K562 (cell line): ENCODE results near the gene PBRM1. TPM values are rescaled to one million over a fixed set of nuclear protein-coding genes. Genes with fewer than 3 reads are reported as not detected.

Source experiments
- ATAC-seq: fragments of 200-7000 bp; cut with Tn5 transposase; 3 replicates; pipeline ENCODE4 v1.9.1; 2020; ENCODE audit warnings: moderate library complexity
- BruUV-seq: library from RNA; stranded (reverse); fragments of 400-500 nt; replicated peaks from 2 replicates; lab custom pipeline; 2021; lab: Mats Ljungman, UMichigan
- CTCF ChIA-PET: fragments of 300-600 bp; formaldehyde crosslinking; extraction: SDS; loops from one replicate; lab custom pipeline; 2021; ENCODE audit warnings: low intra/inter-chr PET ratio; lab: Yijun Ruan, JAX
- POLR2A ChIA-PET: fragments of 300-600, 350-650 bp; sonication (Branson Sonifier 250); formaldehyde crosslinking; extraction: SDS; loops from one replicate; lab custom pipeline; 2021; ENCODE audit warnings: antibody characterized with exemption, inconsistent platforms; lab: Yijun Ruan, JAX
- DNase-seq, 4 experiments: peaks; one replicate each; pipeline versions ENCODE4 v3.0.0 to v3.0.0-alpha.2; 2011 to 2018; ENCODE audit warnings: low spot score in 3 of 4, mixed read lengths in 3 of 4; ENCODE audit errors: extremely low read depth in 1 of 4
- FAIRE-seq: peaks from 2 replicates; lab custom pipeline; 2011; peaks lifted over from hg19 to GRCh38; lab: Jason Lieb, UNC
- H2AFZ ChIP-seq: 2 replicates; pipeline ENCODE4 v1.6.0; 2011; ENCODE audit warnings: low read depth, low read length, control low read depth, inconsistent platforms
- H3K27ac ChIP-seq: fragments of 200-600 bp; 3 replicates; pipeline ENCODE4 v1.8.0; 2011; ENCODE audit warnings: low read depth, mild to moderate bottlenecking, control low read depth, inconsistent platforms, low read length, moderate library complexity, mixed read lengths; ENCODE audit errors: extremely low read depth
- H3K27me3 ChIP-seq, 2 experiments: fragments of 300-600 bp in 1 of 2; 2 replicates in 1 of 2; 3 replicates in 1 of 2; pipeline versions ENCODE4 v1.6.0 to v1.8.0; 2011; ENCODE audit warnings: inconsistent platforms in 2 of 2, low read length in 2 of 2, mild to moderate bottlenecking in 1 of 2, mixed read lengths in 1 of 2, moderate library complexity in 1 of 2; ENCODE audit not compliant: control insufficient read depth in 2 of 2, insufficient read depth in 2 of 2
- H3K36me3 ChIP-seq: fragments of 300-600 bp; 3 replicates; pipeline ENCODE4 v1.8.0; 2011; ENCODE audit warnings: mild to moderate bottlenecking, low read length, inconsistent platforms; ENCODE audit not compliant: control insufficient read depth, insufficient read depth
- H3K4me1 ChIP-seq, 2 experiments: fragments of 200-600 bp in 1 of 2; replicated peaks in 1 of 2; 2 replicates in 1 of 2; 3 replicates in 1 of 2; pipeline versions ENCODE4 v1.5.1 to v1.8.0; 2011; ENCODE audit warnings: inconsistent platforms in 2 of 2, low read length in 2 of 2, mild to moderate bottlenecking in 1 of 2, mixed read lengths in 1 of 2, moderate library complexity in 1 of 2; ENCODE audit not compliant: control insufficient read depth in 2 of 2, insufficient read depth in 2 of 2
- H3K4me2 ChIP-seq: 2 replicates; pipeline ENCODE4 v1.6.1; 2011; ENCODE audit warnings: low read length, control low read depth, inconsistent platforms, mixed read lengths; ENCODE audit not compliant: insufficient read depth
- H3K4me3 ChIP-seq: fragments of 200-600 bp; sonication (generic), shearing (Covaris generic); 2 replicates; pipeline ENCODE4 v1.5.1; 2016; ENCODE audit warnings: control low read depth, inconsistent platforms
- H3K79me2 ChIP-seq: fragments of 200-600 bp; 3 replicates; pipeline ENCODE4 v1.8.0; 2011; ENCODE audit warnings: low read length, inconsistent platforms; ENCODE audit not compliant: control insufficient read depth, insufficient read depth
- H3K9ac ChIP-seq, 2 experiments: 2 replicates each; pipeline versions ENCODE4 v1.6.0 to v1.6.1; 2011; ENCODE audit warnings: low read depth in 2 of 2, low read length in 2 of 2, control low read depth in 1 of 2, inconsistent platforms in 1 of 2, mild to moderate bottlenecking in 1 of 2, mixed read lengths in 1 of 2; ENCODE audit not compliant: insufficient read depth in 1 of 2
- H3K9me1 ChIP-seq: one replicate; pipeline ENCODE4 v1.6.0; 2011; ENCODE audit warnings: inconsistent platforms, mild to moderate bottlenecking, low read length, moderate library complexity; ENCODE audit not compliant: control insufficient read depth, insufficient read depth
- H3K9me3 ChIP-seq: replicated peaks from 2 replicates; pipeline ENCODE4 v1.5.1; 2011; ENCODE audit warnings: low read depth, low read length, inconsistent platforms; ENCODE audit not compliant: control insufficient read depth, insufficient read depth
- H4K20me1 ChIP-seq: replicated peaks from 2 replicates; pipeline ENCODE4 v1.6.1; 2011; ENCODE audit warnings: low read length, inconsistent platforms, mixed read lengths; ENCODE audit not compliant: control insufficient read depth, insufficient read depth
- ATF7 ChIP-seq: fragments of 450-650 bp; IDR thresholded peaks from 2 replicates; pipeline ENCODE4 v1.7.1; 2014; ENCODE audit warnings: mild to moderate bottlenecking, moderate library complexity
- EP300 ChIP-seq: IDR thresholded peaks from 2 replicates; pipeline ENCODE4 v1.6.1; 2012; ENCODE audit warnings: low read length, improper control_type of control experiment
- EWSR1 ChIP-seq: fragments of 450-650 bp; IDR thresholded peaks from 2 replicates; pipeline ENCODE4 v1.6.1; 2018; ENCODE audit warnings: borderline replicate concordance, mild to moderate bottlenecking, low read depth, moderate library complexity; ENCODE audit not compliant: partially characterized antibody
- L3MBTL2 ChIP-seq: fragments of 450-650 bp; IDR thresholded peaks from 2 replicates; pipeline ENCODE4 v1.6.1; 2016; ENCODE audit warnings: mild to moderate bottlenecking, moderate library complexity
- LEF1 ChIP-seq: fragments of 450-650 bp; IDR thresholded peaks from 2 replicates; pipeline ENCODE4 v1.6.1; 2016; ENCODE audit warnings: mild to moderate bottlenecking
- MAFG ChIP-seq: fragments of 450-650 bp; conservative IDR thresholded peaks from 2 replicates; pipeline ENCODE4 v1.6.1; 2016; ENCODE audit warnings: missing genetic modification characterization, missing compliant biosample characterization
- NBN ChIP-seq: fragments of 450-650 bp; IDR thresholded peaks from 2 replicates; pipeline ENCODE4 v1.6.1; 2016; ENCODE audit warnings: low read depth, mild to moderate bottlenecking
- NCOA1 ChIP-seq: fragments of 450-650 bp; IDR thresholded peaks from 2 replicates; pipeline ENCODE4 v1.6.1; 2016; ENCODE audit warnings: low read depth
- NCOR1 ChIP-seq: fragments of 450-650 bp; IDR thresholded peaks from 2 replicates; pipeline ENCODE4 v1.6.1; 2016; ENCODE audit warnings: mild to moderate bottlenecking, moderate library complexity
- SMARCE1 ChIP-seq: fragments of 450-650 bp; IDR thresholded peaks from 2 replicates; pipeline ENCODE4 v1.7.1; 2016; ENCODE audit warnings: mild to moderate bottlenecking
- SNAPC5 ChIP-seq: fragments of 250-450 bp; sonication (Bioruptor Pico); IDR thresholded peaks from 2 replicates; pipeline ENCODE4 v1.8.0; 2021; ENCODE audit warnings: moderate library complexity, mild to moderate bottlenecking, inconsistent platforms
- ZBTB8A ChIP-seq: fragments of 450-650 bp; IDR thresholded peaks from 2 replicates; pipeline ENCODE4 v1.6.1; 2018; ENCODE audit warnings: mild to moderate bottlenecking, moderate library complexity; ENCODE audit not compliant: partially characterized antibody
- ZNF253 ChIP-seq: fragments of 250-450 bp; sonication (Bioruptor Pico); conservative IDR thresholded peaks from 2 replicates; pipeline ENCODE4 v1.6.1; 2021; ENCODE audit warnings: mild to moderate bottlenecking
- ZNF384 ChIP-seq: IDR thresholded peaks from 2 replicates; pipeline ENCODE4 v1.6.1; 2012; ENCODE audit warnings: low read depth, low read length, improper control_type of control experiment
- ZNF766 ChIP-seq: fragments of 200-800 bp; sonication (Bioruptor generic); conservative IDR thresholded peaks from 2 replicates; pipeline ENCODE4 v1.6.1; 2016; ENCODE audit warnings: missing genetic modification characterization, missing compliant biosample characterization
- WGBS: fragments of 100-300 bp; shearing (Covaris generic); methylation state at CpG from one replicate; pipeline ENCODE4 v1.1.6; 2016; ENCODE audit warnings: low coverage, mixed read lengths; ENCODE audit not compliant: insufficient coverage; ENCODE audit errors: missing lambda C conversion rate; 5-methylcytosine and 5-hydroxymethylcytosine counted together
- in situ Hi-C: fragments of 300-500 bp; cut with MboI; formaldehyde crosslinking; loops from 4 replicates; pipeline ENCODE4 v1.15.0; 2018; ENCODE audit warnings: inconsistent platforms, mixed read lengths
- intact Hi-C: fragments of 100-400 bp; cut with micrococcal nuclease; formaldehyde crosslinking; loops from 2 replicates; pipeline ENCODE4 v1.14.2; 2022
- polyA plus RNA-seq, 8 experiments: library from polyadenylated mRNA; depleted of rRNA in 4 of 8; stranded (reverse) in 5 of 8; unstranded in 3 of 8; fragments of >200 nt; fragmentation: Nextera tagmentation in 2 of 8; fragmentation: Illumina TruSeq in 1 of 8; extraction: Ambion mirVana in 2 of 8; extraction: Trizol in 1 of 8; gene quantifications; 2 replicates each; pipeline versions ENCODE4 v1.2.1 to v1.2.3, GENCODE V29; 2011 to 2014; ENCODE audit warnings: inconsistent platforms in 1 of 8, missing spikeins in 1 of 8
- total RNA-seq, 7 experiments: library from RNA; depleted of rRNA in 6 of 7; stranded (reverse); fragments of >200 nt in 6 of 7; fragmentation: Illumina TruSeq in 2 of 7; extraction: Trizol in 2 of 7; gene quantifications; 2 replicates each; pipeline versions ENCODE4 v1.2.1 to v1.2.3, GENCODE V29; 2011 to 2021; ENCODE audit warnings: low replicate concordance in 1 of 7
- TF ChIP-seq, protein P1 (sequence below): fragments of 250-450 bp; sonication (Bioruptor Pico); IDR thresholded peaks from 2 replicates; pipeline ENCODE4 v1.5.0; 2020; ENCODE audit warnings: mild to moderate bottlenecking, borderline replicate concordance
- TF ChIP-seq, protein P2 (sequence below), 2 experiments: fragments of 200-800 bp in 1 of 2; sonication (Bioruptor generic) in 1 of 2; sonication (generic) in 1 of 2; formaldehyde crosslinking in 1 of 2; IDR thresholded peaks in 1 of 2; conservative IDR thresholded peaks in 1 of 2; 2 replicates each; pipeline versions ENCODE4 v1.5.0 to v1.6.1; 2016 to 2020; ENCODE audit warnings: missing compliant biosample characterization in 1 of 2, missing genetic modification characterization in 1 of 2, missing genetic modification reagents in 1 of 2

PBRM1 gene
- total and polyA plus RNA-seq, 9 of the 15 experiments (the other 6 are each of a cell fraction or from before 2014, with no cell fraction given), result 3.9 to 31.8 (median 19.0) TPM

DNA sequence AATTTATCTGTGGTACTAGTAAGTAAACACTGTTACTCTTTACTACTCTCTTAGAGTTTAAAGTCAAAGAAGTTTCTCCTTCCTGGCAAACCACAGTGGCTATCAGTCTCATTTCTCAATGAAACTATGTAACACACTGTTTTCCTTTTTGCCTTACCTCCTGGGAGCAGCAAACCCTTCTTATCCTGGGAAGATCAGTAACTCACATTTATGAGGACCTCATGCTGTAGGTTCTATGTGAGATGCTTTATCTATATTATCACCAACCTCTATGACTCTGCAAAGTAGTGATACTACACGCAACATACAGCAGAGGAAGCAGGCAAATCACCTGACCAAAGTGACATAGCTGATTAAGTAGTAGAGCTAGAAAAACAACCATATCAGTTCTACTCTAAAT is 35.3 kb downstream of the PBRM1 start:
- intact Hi-C loops, result no loop called here
- 14% methylated on average over 1 of the region's 1 CpG for WGBS
- FAIRE-seq, result no peak
- 0 out of 2 replicates have a peak, but pooled peaks have one; percentile 56 for TF ChIP-seq ZNF766 (CRISPR knock-in tag)
- peak; percentile 48; the same call in 1 of the 2 replicates for TF ChIP-seq EP300
- TF ChIP-seq EWSR1, result no peak
- peak; percentile 55 for TF ChIP-seq MAFG (tag)
- TF ChIP-seq, protein P1, sequence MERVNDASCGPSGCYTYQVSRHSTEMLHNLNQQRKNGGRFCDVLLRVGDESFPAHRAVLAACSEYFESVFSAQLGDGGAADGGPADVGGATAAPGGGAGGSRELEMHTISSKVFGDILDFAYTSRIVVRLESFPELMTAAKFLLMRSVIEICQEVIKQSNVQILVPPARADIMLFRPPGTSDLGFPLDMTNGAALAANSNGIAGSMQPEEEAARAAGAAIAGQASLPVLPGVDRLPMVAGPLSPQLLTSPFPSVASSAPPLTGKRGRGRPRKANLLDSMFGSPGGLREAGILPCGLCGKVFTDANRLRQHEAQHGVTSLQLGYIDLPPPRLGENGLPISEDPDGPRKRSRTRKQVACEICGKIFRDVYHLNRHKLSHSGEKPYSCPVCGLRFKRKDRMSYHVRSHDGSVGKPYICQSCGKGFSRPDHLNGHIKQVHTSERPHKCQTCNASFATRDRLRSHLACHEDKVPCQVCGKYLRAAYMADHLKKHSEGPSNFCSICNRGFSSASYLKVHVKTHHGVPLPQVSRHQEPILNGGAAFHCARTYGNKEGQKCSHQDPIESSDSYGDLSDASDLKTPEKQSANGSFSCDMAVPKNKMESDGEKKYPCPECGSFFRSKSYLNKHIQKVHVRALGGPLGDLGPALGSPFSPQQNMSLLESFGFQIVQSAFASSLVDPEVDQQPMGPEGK, result no peak
- TF ChIP-seq, protein P2, sequence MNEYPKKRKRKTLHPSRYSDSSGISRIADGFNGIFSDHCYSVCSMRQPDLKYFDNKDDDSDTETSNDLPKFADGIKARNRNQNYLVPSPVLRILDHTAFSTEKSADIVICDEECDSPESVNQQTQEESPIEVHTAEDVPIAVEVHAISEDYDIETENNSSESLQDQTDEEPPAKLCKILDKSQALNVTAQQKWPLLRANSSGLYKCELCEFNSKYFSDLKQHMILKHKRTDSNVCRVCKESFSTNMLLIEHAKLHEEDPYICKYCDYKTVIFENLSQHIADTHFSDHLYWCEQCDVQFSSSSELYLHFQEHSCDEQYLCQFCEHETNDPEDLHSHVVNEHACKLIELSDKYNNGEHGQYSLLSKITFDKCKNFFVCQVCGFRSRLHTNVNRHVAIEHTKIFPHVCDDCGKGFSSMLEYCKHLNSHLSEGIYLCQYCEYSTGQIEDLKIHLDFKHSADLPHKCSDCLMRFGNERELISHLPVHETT (CRISPR knock-in tag; conservative IDR thresholded peaks at IDR 0.05 in 1 of 2, IDR thresholded peaks at IDR 0.05 in 1 of 2), result 0 out of 4 replicates have a peak, but pooled peaks of 1 of the 2 experiments have one; percentile 47
- TF ChIP-seq NCOR1, result 0 out of 2 replicates have a peak, but pooled peaks have one; percentile 4
- TF ChIP-seq ATF7, result peak; percentile 41; the same call in 1 of the 2 replicates
- 0 out of 2 replicates have a peak, but pooled peaks have one; percentile 18 for TF ChIP-seq L3MBTL2
- no peak for TF ChIP-seq SNAPC5 (CRISPR knock-in tag)
- TF ChIP-seq ZBTB8A, result no peak
- no peak for TF ChIP-seq NCOA1
- TF ChIP-seq NBN, result no peak
- TF ChIP-seq ZNF384, result 0 out of 2 replicates have a peak, but pooled peaks have one; percentile 42
- no peak for TF ChIP-seq ZNF253 (CRISPR knock-in tag)
- TF ChIP-seq SMARCE1, result peak; percentile 34; the same call in 1 of the 2 replicates
- peak; percentile 31; the same call in 1 of the 2 replicates for TF ChIP-seq LEF1

More for the DNA sequence above, 35.3 kb downstream of the PBRM1 start:
- Histone ChIP-seq H2AFZ (no peak overlapping the region), H3K27me3 (no peaks in the 10 kb centered on the region), H3K9ac (no peak overlapping the region), H3K4me2 (peak overlapping the region; percentile 18; the same call in 1 of the 2 replicates), H4K20me1 (no peaks in the 10 kb centered on the region), H3K4me1 (peaks cover 0 to 8% of the 10 kb centered on the region in 2 experiments; a peak in 3 of 5 replicates), H3K4me3 (no peak overlapping the region), H3K9me3 (no peaks in the 10 kb centered on the region), H3K9me1 (no peaks in the 10 kb centered on the region), H3K79me2 (no peaks in the 10 kb centered on the region), H3K36me3 (peaks cover 58% of the 10 kb centered on the region), H3K27ac (peak overlapping the region; percentile 66; the same call in 1 of the 3 replicates)
- in situ Hi-C loops, result no loop called here
- ATAC-seq, result peak; percentile 81
- ChIA-PET POLR2A (interaction anchor here (1.0 to 2.2 kb wide), 2 partner anchors 15 to 22 kb away, joined by 4 to 5 read pairs; no protein-coding TSS in a partner anchor), CTCF (interaction anchor here (1.1 kb wide), 1 partner anchor 203 kb away, joined by 3 read pairs; no protein-coding TSS in a partner anchor)
- no TSS peak for BruUV-seq
- DNase-seq, result peak in 3 of 4 experiments; percentile 11 to 43 (median 11)
